NB4 (cell line): Measurements from ENCODE around the gene CEP83.
"Not testable (repeated sequence)": the region's sequence is repeated elsewhere in the genome, so short reads cannot be mapped to it uniquely, and the experiment has no call there.

Experiments
- CTCF ChIP-seq: IDR thresholded peaks from one replicate; pipeline ENCODE4 v1.5.1; 2012; ENCODE audit warnings: low read depth, low read length
- POLR2A ChIP-seq: IDR thresholded peaks from 2 replicates; pipeline ENCODE4 v1.6.1; 2011; ENCODE audit warnings: mild to moderate bottlenecking; ENCODE audit not compliant: insufficient read length; ENCODE audit errors: extremely low read depth

- not testable (repeated sequence) for TF ChIP-seq CTCF, POLR2A
Observed at GRCh38 chr12:94424830-94425229, 34.8 kb downstream of the CEP83 start.
